Bronchial epithelial cell (primary cell): ENCODE measurements around the gene DVL1. TPM values are rescaled to one million over a fixed set of nuclear protein-coding genes. Genes with fewer than 3 reads are reported as not detected.
"Not testable (repeated sequence)": the region's sequence is repeated elsewhere in the genome, so short reads cannot be mapped to it uniquely, and the experiment has no call there.

Source experiments
- DNase-seq: peaks from one replicate; pipeline ENCODE4 v3.0.0-alpha.2; 2010; ENCODE audit warnings: low read depth
- FAIRE-seq: peaks from 2 replicates; lab custom pipeline; 2011; peaks lifted over from hg19 to GRCh38; lab: Jason Lieb, UNC
- H3K27me3 ChIP-seq: 2 replicates; pipeline ENCODE4 v1.5.1; 2011; ENCODE audit warnings: low read length; ENCODE audit not compliant: control insufficient read depth, insufficient read depth
- H3K36me3 ChIP-seq: 2 replicates; pipeline ENCODE4 v1.5.1; 2011; ENCODE audit warnings: low read length; ENCODE audit not compliant: control insufficient read depth, insufficient read depth
- H3K4me3 ChIP-seq: 2 replicates; pipeline ENCODE4 v1.5.1; 2011; ENCODE audit warnings: mild to moderate bottlenecking, low read depth, low read length, control low read depth
- CTCF ChIP-seq: IDR thresholded peaks from 2 replicates; pipeline ENCODE4 v1.5.1; 2011; ENCODE audit warnings: mild to moderate bottlenecking, moderate library complexity, low read length, control low read depth, inconsistent platforms; ENCODE audit not compliant: insufficient read depth, severe bottlenecking
- total RNA-seq: library from RNA; depleted of rRNA; stranded (reverse); fragments of >200 nt; gene quantifications from 2 replicates; pipeline ENCODE4 v1.2.1, GENCODE V29; 2014

The DVL1 gene
- total RNA-seq, 1 donor from 2014 or later, result 233 TPM

GRCh38 chr1:1320666-1321448, 28.4 kb downstream of the DVL1 start:
- TF ChIP-seq CTCF, result no peak
- no peak for DNase-seq
- Histone ChIP-seq H3K4me3 (no peak overlapping the region), H3K36me3 (peaks cover 18% of the 10 kb centered on the region), H3K27me3 (no peaks in the 10 kb centered on the region)
- no peak for FAIRE-seq

- Histone ChIP-seq H3K36me3 (peaks cover 20% of the 10 kb centered on the region), H3K4me3 (no peak overlapping the region), H3K27me3 (no peaks in the 10 kb centered on the region)
- TF ChIP-seq CTCF, result no peak
- FAIRE-seq, result no peak
- no peak for DNase-seq
Observed at GRCh38 chr1:1319646-1319941, 29.6 kb downstream of the DVL1 start.

DNA sequence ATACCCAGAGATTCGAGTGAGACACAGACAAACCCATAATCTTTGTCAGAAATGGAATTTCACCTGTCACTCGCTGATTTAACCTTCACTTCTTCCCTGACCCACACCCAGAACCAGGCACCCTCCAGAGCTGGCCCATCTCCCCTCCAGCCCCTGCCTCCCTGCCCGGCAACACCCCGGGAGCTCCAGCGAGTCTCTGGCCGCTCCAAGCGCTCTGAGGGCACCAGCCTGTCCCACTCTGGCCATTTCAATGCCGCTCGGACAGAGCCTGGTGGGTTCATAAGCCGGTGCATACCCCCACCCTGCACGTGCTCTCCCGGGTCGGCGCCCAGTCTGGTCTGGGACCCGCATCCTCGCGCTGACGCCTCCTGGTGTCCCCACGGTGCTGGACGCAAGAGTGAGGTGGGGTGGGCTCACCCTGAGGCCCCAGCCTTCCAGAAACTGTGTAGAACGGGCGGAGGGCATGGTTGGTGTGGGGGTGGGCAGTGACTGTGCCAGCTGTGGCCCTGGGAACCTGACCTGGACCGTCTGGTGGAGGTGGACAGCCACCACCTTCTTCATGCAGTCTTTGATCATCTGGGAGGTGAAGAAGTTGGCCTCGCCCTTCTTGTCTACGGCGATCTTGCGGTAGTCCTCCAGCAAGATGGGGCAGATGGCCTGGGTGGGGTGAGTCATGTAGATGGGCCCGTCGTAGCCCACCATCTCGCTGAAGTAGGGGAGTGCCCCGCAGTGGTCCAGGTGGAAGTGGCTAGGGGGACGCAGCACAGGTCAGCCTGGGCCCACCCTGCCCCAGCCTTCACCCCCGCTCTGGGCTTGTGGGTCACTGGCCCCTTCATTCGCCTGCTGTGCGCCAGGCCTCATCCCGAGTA, 30.2 kb downstream of the DVL1 start:
- Histone ChIP-seq H3K4me3 (no peak overlapping the region), H3K27me3 (no peaks in the 10 kb centered on the region), H3K36me3 (peaks cover 24% of the 10 kb centered on the region)
- DNase-seq (no peak), FAIRE-seq (no peak)
- no peak for TF ChIP-seq CTCF

DNA sequence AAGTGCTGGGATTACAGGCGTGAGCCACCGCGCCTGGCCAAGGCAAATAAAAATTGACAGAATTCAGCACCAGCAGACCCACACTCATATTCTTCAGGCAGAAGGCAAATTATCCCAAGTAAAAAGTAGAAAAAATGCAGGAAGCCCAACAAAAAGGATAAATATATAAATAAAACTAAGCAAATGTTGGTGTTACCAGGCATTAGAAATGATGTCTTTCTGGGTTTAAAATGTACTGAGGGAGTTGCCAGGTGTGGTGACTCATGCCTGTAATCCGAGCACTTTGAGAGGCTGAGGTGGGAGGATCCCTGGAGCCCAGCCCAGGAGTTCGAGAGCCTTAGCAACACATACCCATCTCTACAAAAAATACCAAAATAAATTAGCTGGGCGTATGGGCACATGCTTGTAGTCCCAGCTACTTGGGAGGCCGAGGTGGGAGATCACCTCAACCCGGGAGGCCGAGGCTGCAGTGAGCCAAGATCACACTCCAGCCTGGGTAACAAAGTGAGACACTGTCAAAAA, 31.0 kb downstream of the DVL1 start:
- H3K4me3 ChIP-seq, result no peak overlapping the region
- DNase-seq (peak; percentile 92), FAIRE-seq (no peak)
- H3K36me3 ChIP-seq, result peaks cover 32% of the 10 kb centered on the region
- H3K27me3 ChIP-seq, result no peaks in the 10 kb centered on the region
- no peak for TF ChIP-seq CTCF

DNA sequence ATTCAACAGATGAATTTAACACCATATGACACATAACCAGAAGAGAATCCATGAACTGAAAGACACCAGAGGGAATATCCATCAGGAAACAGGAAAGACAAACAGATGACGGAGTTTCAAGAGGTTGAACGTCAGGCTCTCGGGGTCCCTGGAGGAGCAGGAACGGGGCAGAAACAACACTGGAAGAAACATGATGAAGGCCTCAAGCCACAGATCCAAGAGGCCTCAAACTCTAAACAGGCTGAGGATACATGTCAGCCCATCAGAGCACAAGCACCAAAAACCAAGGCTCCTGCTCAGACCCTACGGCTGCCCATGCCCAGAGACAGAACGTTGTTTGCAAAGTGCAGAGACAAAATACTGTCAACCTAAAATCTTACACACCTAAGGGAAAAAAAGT, 31.8 kb downstream of the DVL1 start:
- H3K4me3 ChIP-seq, result no peak overlapping the region
- FAIRE-seq, result no peak
- H3K36me3 ChIP-seq, result peaks cover 37% of the 10 kb centered on the region
- TF ChIP-seq CTCF, result no peak
- no peaks in the 10 kb centered on the region for H3K27me3 ChIP-seq
- DNase-seq, result no peak

DNA sequence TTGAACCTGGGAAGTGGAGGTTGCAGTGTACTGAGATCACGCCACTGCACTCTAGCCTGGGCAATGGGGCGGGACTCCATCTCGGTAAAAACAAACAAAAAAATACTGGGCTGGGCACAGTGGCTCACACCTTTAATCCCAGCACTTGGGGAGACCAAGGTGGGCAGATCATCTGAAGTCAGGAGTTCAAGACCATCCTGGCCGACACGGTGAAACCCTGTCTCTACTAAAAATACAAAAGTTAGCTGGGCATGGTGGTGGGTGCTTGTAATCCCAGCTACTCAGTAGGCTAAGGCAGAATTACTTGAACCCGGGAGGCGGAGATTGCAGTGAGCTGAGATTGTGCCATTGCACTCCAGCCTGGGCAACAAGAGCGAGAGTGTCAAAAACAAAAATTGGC, 33.0 kb downstream of the DVL1 start:
- not testable (repeated sequence) for H3K4me3 ChIP-seq, DNase-seq, H3K27me3 ChIP-seq, FAIRE-seq
- H3K36me3 ChIP-seq, result peaks cover 37% of the 10 kb centered on the region
